Heart left ventricle (tissue), 16 donors: ENCODE data around the gene ORM1. TPM values are rescaled to one million over a fixed set of nuclear protein-coding genes. Genes with fewer than 3 reads are reported as not detected.

Experiments used
- ATAC-seq, 4 donors: fragments of 200-7000 bp; cut with Tn5 transposase; one replicate each; pipeline ENCODE4 v1.9.1; 2020 to 2022; ENCODE audit warnings: moderate library complexity in 4 of 4, mild to moderate bottlenecking in 3 of 4, moderate number of reproducible peaks in 1 of 4
- DNase-seq, 5 donors: peaks; one replicate each; pipeline ENCODE4 v3.0.0-alpha.2; 2020
- H3K27ac ChIP-seq, 12 donors: fragments of 200-600 bp; sonication (generic) in 4 of 12; one replicate each; pipeline versions ENCODE4 v1.5.0 to v1.8.0; 2016 to 2022; ENCODE audit warnings: mild to moderate bottlenecking in 2 of 12
- H3K27me3 ChIP-seq, 9 donors: fragments of 200-600 bp; sonication (generic) in 2 of 9; one replicate each; pipeline versions ENCODE4 v1.5.1 to v1.8.0; 2016 to 2022; ENCODE audit warnings: mild to moderate bottlenecking in 3 of 9
- H3K36me3 ChIP-seq, 9 donors: fragments of 200-600 bp; sonication (generic) in 2 of 9; one replicate each; pipeline versions ENCODE4 v1.5.0 to v1.8.0; 2018 to 2022; ENCODE audit warnings: mild to moderate bottlenecking in 2 of 9
- H3K4me1 ChIP-seq, 12 donors: fragments of 200-600 bp; sonication (generic) in 4 of 12; one replicate each; pipeline versions ENCODE4 v1.5.0 to v1.8.0; 2016 to 2022; ENCODE audit warnings: mild to moderate bottlenecking in 3 of 12
- H3K4me3 ChIP-seq, 12 donors: fragments of 200-600 bp; sonication (generic) in 4 of 12; one replicate each; pipeline versions ENCODE4 v1.5.0 to v1.8.0; 2017 to 2022; ENCODE audit warnings: mild to moderate bottlenecking in 9 of 12, moderate library complexity in 4 of 12
- H3K9me3 ChIP-seq, 12 donors: fragments of 200-600 bp; sonication (generic) in 4 of 12; one replicate each; pipeline versions ENCODE4 v1.5.0 to v1.8.0; 2016 to 2022; ENCODE audit warnings: mild to moderate bottlenecking in 1 of 12
- POLR2A ChIP-seq, 2 donors: fragments of 450-650 bp; IDR thresholded peaks; one replicate each; pipeline ENCODE4 v1.6.1; 2017; ENCODE audit warnings: antibody characterized with exemption in 2 of 2, mild to moderate bottlenecking in 2 of 2, moderate library complexity in 2 of 2
- WGBS, 4 donors: extraction: QIAGEN DNeasy Blood & Tissue Kit in 2 of 4; methylation state at CpG; one replicate each; pipeline versions ENCODE4 v1.1.5 to v1.1.7; 2013 to 2018; 5-methylcytosine and 5-hydroxymethylcytosine counted together
- intact Hi-C, 10 donors: fragments of 100-400 bp; cut with DNase I; formaldehyde crosslinking; loops; one replicate each; pipeline versions ENCODE4 v1.11.1 to v1.14.2; 2022
- polyA plus RNA-seq, 2 donors: library from polyadenylated mRNA; stranded (reverse); fragments of 200-250 nt; gene quantifications; one replicate each; pipeline ENCODE4 v1.2.3, GENCODE V29; 2013
- total RNA-seq, 9 donors: library from RNA; depleted of rRNA in 2 of 9; stranded (reverse); fragments of >200 nt in 2 of 9; fragmentation: NEBNext Ultra II Directional in 3 of 9; extraction: Animal tissue kit (Norgen Biotek cat#: 25700) in 3 of 9; gene quantifications; one replicate each; pipeline versions ENCODE4 v1.1.0 to v1.2.4, GENCODE V29; 2016 to 2023
- TF ChIP-seq, protein P1 (sequence below), 12 donors: fragments of 200-600 bp; sonication (generic) in 4 of 12; IDR thresholded peaks; one replicate each; pipeline versions ENCODE4 v1.5.0 to v1.8.0; 2018 to 2022; ENCODE audit warnings: antibody characterized with exemption in 12 of 12, mild to moderate bottlenecking in 5 of 12
- donor health status: ischemic (EF 13 %, LVEDD 7.1; RV severe dilation, severe dysfunction).
- donor health status: healthy with polysubstance abuse.
- donor health status: DM: no; HTN: yes; CAD: no.
- donor health status: DM: no; HTN: no; CAD: no.
- donor health status: ischemic (EF 25% LVEDD 6.9; RV normal size, moderate dysfunction).
- donor health status: ischemic (EF 25% LVEDD 5.7; RV mildly dilated, moderate dysfunction).
- donor health status: healthy.
- donor health status: DM: yes; HTN: yes; CAD: no.
- donor health status: ischemic (EF 35%, LVEDD 5.7; RV mildly dilated, moderate dysfunction).
- donor health status: nonischemic (EF 11% LVEDD 7.7; RV severe dilation, severe dysfunction).
- donor health status: DM: yes; HTN: yes; CAD: no.
- donor health status: PGD.
- donor health status: ischemic (EF 29% LVEDD 5.4; RV normal size, mild dysfunction).
- donor health status: nonischemic (EF 23%, LVEDD 6.1; RV moderate dilation, normal function).

ORM1 gene
- total and polyA plus RNA-seq, 11 donors, result 0.51 to 1.00 (median 0.80) TPM; not detected in 8

DNA sequence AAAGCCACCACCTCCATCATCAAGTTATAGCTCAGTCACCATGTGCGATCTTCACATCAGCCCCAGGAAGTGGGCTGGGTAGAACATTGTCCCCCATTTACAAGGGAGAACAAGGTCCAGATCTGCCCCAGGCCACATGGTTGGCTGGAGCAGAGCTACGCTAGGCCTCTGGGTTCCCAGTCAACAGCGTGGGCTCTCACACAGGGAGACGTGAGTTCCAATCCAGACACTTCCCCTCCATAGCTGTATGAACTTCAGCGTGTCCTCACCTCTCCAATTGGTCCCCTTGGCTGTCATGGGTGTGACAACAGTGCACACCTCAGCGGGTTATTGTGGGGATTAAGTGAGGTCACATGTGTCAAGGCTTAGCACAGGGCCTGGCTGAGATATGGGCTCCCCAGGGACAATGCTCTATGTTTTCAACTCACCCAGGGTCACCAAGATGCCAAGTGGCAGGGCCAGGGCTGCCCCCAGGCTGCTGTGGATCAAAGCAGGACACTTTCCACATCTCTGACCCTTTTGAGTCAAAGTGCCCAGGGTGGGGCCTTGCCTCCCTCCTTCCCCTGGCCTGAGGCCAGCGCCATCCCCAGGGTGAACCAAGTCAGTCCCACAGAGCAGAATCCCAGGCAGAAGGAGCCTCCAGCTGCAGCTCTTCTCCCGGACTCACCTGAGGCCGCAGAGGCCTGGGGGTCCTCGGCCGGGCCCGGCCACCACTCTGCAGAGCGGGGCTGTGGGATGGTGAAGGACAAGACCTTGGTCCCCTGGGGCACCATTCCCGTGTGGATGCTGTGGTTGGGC, 45.1 kb downstream of the ORM1 start:
- peaks cover 0 to 94% (median 11%) of the 10 kb centered on the region in 12 donors for H3K4me1 ChIP-seq
- DNase-seq (no peak), ATAC-seq (no peak)
- no peaks in the 10 kb centered on the region for H3K27me3 ChIP-seq
- H3K4me3 ChIP-seq, result no peak overlapping the region
- 85 to 93% (median 92%) methylated on average over 6 to 14 of the region's 14 CpGs for WGBS, 4 donors
- intact Hi-C loops, result no loop called here
- H3K9me3 ChIP-seq, result no peaks in the 10 kb centered on the region
- H3K27ac ChIP-seq, result peak overlapping the region in 3 of 12 donors; percentile 13 to 83 (median 37)
- TF ChIP-seq POLR2A (IDR thresholded peaks at IDR 0.05), result no peak
- TF ChIP-seq, protein P1, sequence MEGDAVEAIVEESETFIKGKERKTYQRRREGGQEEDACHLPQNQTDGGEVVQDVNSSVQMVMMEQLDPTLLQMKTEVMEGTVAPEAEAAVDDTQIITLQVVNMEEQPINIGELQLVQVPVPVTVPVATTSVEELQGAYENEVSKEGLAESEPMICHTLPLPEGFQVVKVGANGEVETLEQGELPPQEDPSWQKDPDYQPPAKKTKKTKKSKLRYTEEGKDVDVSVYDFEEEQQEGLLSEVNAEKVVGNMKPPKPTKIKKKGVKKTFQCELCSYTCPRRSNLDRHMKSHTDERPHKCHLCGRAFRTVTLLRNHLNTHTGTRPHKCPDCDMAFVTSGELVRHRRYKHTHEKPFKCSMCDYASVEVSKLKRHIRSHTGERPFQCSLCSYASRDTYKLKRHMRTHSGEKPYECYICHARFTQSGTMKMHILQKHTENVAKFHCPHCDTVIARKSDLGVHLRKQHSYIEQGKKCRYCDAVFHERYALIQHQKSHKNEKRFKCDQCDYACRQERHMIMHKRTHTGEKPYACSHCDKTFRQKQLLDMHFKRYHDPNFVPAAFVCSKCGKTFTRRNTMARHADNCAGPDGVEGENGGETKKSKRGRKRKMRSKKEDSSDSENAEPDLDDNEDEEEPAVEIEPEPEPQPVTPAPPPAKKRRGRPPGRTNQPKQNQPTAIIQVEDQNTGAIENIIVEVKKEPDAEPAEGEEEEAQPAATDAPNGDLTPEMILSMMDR (IDR thresholded peaks at IDR 0.05), result no peak
- peaks cover 0 to 80% (median 51%) of the 10 kb centered on the region in 9 donors for H3K36me3 ChIP-seq

DNA sequence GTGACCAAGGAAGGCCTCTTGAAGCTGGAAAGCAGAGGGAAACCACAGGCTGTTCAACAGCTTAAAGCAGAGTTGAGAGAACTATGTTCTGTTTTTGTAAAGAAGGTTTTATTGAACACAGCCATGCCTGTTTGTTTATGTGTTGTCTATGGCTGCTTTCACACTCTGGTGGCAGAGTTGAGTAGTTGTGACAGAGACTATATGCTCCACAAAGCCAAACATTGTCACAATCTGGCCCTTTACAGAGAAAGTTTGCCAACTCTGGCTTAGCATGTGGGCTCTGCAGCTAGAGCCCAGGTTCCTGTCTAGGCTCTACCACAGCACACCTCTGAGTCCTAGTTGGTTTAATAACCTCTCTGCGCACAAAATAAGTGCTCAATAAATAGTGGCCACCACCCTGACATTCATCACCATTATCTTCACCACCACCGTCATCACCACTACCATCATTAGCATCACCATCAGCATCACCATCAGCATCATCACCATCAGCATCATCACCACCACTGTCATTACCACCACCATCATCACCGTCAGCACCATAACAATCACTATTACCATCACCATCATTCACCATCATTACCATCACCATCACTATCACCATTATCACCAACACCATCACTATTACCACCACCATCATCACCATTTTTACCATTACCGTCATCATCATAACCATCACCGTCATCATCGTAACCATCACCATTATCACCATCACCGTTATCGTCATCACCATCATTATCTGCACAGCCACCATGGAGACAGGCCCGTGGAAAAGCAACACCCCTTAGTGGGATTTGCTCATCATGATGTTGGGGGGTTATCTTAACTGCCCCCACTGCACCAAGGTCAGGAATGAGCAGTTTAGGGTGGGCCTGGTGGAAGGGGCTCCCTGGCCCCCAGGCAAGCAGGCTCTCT, 46.6 kb downstream of the ORM1 start:
- no peak for TF ChIP-seq POLR2A (IDR thresholded peaks at IDR 0.05)
- TF ChIP-seq, protein P1 (IDR thresholded peaks at IDR 0.05), result no peak
- WGBS, 4 donors, result 91 to 96% (median 93%) methylated on average over 9 of the region's 9 CpGs
- no peak overlapping the region for H3K4me3 ChIP-seq
- no peaks in the 10 kb centered on the region for H3K9me3 ChIP-seq
- peak overlapping the region in 1 of 12 donors; percentile 84 for H3K27ac ChIP-seq
- intact Hi-C loops, result no loop called here
- peaks cover 0 to 100% (median 13%) of the 10 kb centered on the region in 12 donors for H3K4me1 ChIP-seq
- DNase-seq (no peak), ATAC-seq (no peak)
- peaks cover 0 to 80% (median 40%) of the 10 kb centered on the region in 9 donors for H3K36me3 ChIP-seq
- no peaks in the 10 kb centered on the region for H3K27me3 ChIP-seq

DNA sequence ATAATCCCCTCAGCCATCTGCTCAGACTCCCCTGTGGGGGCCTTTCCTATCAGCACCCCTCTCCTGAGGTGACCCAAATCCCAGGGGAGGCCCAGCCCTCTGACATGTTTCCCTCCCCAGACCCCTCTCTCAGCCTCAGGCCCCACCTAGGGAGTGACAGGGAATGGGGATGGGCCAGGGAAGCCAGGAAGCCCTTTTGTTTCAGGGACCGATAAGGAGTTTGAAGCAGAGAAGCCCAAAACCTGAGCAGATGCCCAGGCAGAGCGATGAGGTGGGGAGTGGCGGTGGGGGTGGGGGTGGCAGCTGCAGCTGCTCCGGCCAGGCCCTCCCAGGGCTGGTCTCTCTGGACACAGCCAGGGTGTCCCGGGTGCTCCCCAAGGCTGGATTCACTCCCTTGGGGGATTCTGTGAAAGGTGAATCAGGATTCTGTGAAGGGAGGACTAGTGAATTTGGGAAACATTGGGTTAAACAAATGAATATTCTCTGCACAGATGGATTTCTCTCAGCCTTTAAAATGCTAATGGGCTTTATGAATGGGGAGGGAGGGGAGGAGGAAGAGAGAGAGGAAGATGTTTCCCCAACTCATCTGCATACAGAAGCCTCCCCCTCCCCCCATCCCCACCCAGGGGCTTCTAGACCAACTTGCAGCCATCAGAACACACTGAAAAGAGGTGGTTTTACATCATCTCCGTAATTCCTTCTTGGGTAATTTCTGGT, 47.5 kb downstream of the ORM1 start:
- WGBS, 4 donors, result 79 to 88% (median 79%) methylated on average over 6 of the region's 6 CpGs
- DNase-seq, result no peak
- TF ChIP-seq POLR2A (IDR thresholded peaks at IDR 0.05), result no peak
- TF ChIP-seq, protein P1 (IDR thresholded peaks at IDR 0.05), result no peak
- ATAC-seq, result no peak
- Histone ChIP-seq H3K36me3 (peaks cover 0 to 80% (median 34%) of the 10 kb centered on the region in 9 donors), H3K4me3 (no peak overlapping the region), H3K27ac (peak overlapping the region in 1 of 12 donors; percentile 84), H3K27me3 (no peaks in the 10 kb centered on the region), H3K4me1 (peaks cover 0 to 100% (median 13%) of the 10 kb centered on the region in 12 donors), H3K9me3 (no peaks in the 10 kb centered on the region)
- intact Hi-C loops, result no loop called here
